SK-N-SH treated with all-trans-retinoic acid at 6 μM for 48 hours (cell line): ENCODE data around the gene USP15.

Source experiments
- ESRRG ChIP-seq: fragments of 250-450 bp; sonication (Bioruptor Pico); IDR thresholded peaks from 2 replicates; pipeline ENCODE4 v1.6.1; 2021; ENCODE audit warnings: mild to moderate bottlenecking
- ISL1 ChIP-seq: fragments of 250-450 bp; sonication (Bioruptor Pico); IDR thresholded peaks from 2 replicates; pipeline ENCODE4 v2.1.2; 2022; ENCODE audit warnings: mild to moderate bottlenecking, moderate library complexity
- ZFP30 ChIP-seq: fragments of 450-650 bp; formaldehyde crosslinking; IDR thresholded peaks from 2 replicates; pipeline ENCODE4 v1.5.0; 2022; ENCODE audit warnings: mild to moderate bottlenecking, moderate library complexity

DNA sequence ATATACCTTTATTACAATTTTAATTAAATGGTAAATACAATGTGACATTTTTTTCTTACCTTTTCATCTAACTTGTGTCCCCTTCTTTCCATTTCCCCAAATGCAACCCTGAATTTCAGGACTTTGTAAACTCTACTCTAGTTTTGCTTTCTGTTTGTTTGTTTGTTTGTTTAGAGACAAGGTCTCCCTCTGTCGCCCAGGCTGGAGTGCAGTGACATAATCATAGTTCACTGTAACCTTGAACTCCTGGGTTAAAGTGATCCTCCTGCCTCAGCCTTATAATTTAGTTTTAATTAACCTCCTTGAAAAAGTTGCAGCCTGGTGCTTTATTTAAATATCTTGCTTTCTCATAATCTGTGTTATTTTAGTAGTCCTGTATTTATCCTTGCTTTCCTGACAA, 147.4 kb downstream of the USP15 start:
- TF ChIP-seq ESRRG (no peak), ZFP30 (CRISPR knock-in tag) (no peak), ISL1 (CRISPR knock-in tag) (no peak)
